ENCODE results near the gene CRHR2.

- TF ChIP-seq CTCF (IDR thresholded peaks at IDR 0.05; ENCODE audit: low read length) (no peak), EZH2 (optimal IDR thresholded peaks at IDR 0.05; ENCODE audit: low read depth, low read length) (no peak)
These were observed 36.6 kb downstream of the CRHR2 start for GRCh38 chr7:30645661-30646060.
